K562 (cell line): ENCODE results near the gene CNTFR. TPM values are rescaled to one million over a fixed set of nuclear protein-coding genes. Genes with fewer than 3 reads are reported as not detected.

Source experiments
- CBX5 ChIP-seq: IDR thresholded peaks from 2 replicates; pipeline ENCODE4 v1.6.1; 2014; ENCODE audit warnings: low read depth, borderline replicate concordance
- CTBP1 ChIP-seq: fragments of 450-650 bp; IDR thresholded peaks from 2 replicates; pipeline ENCODE4 v1.6.1; 2016; ENCODE audit warnings: borderline replicate concordance
- DIDO1 ChIP-seq: fragments of 450-650 bp; IDR thresholded peaks from 2 replicates; pipeline ENCODE4 v1.6.1; 2016; ENCODE audit warnings: low read depth, missing biosample characterization, missing genetic modification characterization
- E2F6 ChIP-seq, 2 experiments: IDR thresholded peaks; 2 replicates each; pipeline ENCODE4 v1.6.1; 2011; ENCODE audit warnings: borderline replicate concordance in 1 of 2, control low read depth in 1 of 2, low read depth in 1 of 2, low read length in 1 of 2, mild to moderate bottlenecking in 1 of 2, mixed read lengths in 1 of 2, moderate library complexity in 1 of 2; ENCODE audit not compliant: insufficient read depth in 1 of 2, insufficient read length in 1 of 2, poor library complexity in 1 of 2, severe bottlenecking in 1 of 2; ENCODE audit errors: extremely low read depth in 1 of 2
- EGR1 ChIP-seq: fragments of 450-650 bp; conservative IDR thresholded peaks from 2 replicates; pipeline ENCODE4 v1.6.1; 2017; ENCODE audit warnings: mild to moderate bottlenecking
- ELK1 ChIP-seq: sonication (generic); formaldehyde crosslinking; IDR thresholded peaks from 2 replicates; pipeline ENCODE4 v1.8.1; 2022; ENCODE audit warnings: missing genetic modification reagents
- HDAC6 ChIP-seq: IDR thresholded peaks from 2 replicates; pipeline ENCODE4 v1.6.1; 2012; ENCODE audit warnings: low read depth, mild to moderate bottlenecking, control low read depth, inconsistent platforms, low read length, moderate library complexity
- HNRNPUL1 ChIP-seq: fragments of 200-400 bp; formaldehyde crosslinking; IDR thresholded peaks from 2 replicates; pipeline ENCODE4 v1.6.1; 2017; ENCODE audit warnings: low read length
- KDM5B ChIP-seq: fragments of 200-600 bp; sonication (generic); IDR thresholded peaks from 2 replicates; pipeline ENCODE4 v1.6.1; 2012; ENCODE audit warnings: low read depth, mild to moderate bottlenecking, moderate library complexity, low read length, control low read depth, inconsistent platforms; ENCODE audit not compliant: insufficient replicate concordance
- MNT ChIP-seq, 2 experiments: fragments of 450-650 bp; conservative IDR thresholded peaks; 2 replicates each; pipeline ENCODE4 v1.6.1; 2017; ENCODE audit warnings: mild to moderate bottlenecking in 2 of 2, moderate library complexity in 2 of 2
- NCOA1 ChIP-seq: fragments of 450-650 bp; IDR thresholded peaks from 2 replicates; pipeline ENCODE4 v1.6.1; 2016; ENCODE audit warnings: low read depth
- NFATC3 ChIP-seq: fragments of 450-650 bp; IDR thresholded peaks from 2 replicates; pipeline ENCODE4 v1.6.1; 2017; ENCODE audit warnings: mild to moderate bottlenecking
- NFYB ChIP-seq: IDR thresholded peaks from 2 replicates; pipeline ENCODE4 v1.6.1; 2011; ENCODE audit warnings: mild to moderate bottlenecking, moderate library complexity; ENCODE audit not compliant: insufficient read length; ENCODE audit errors: extremely low read depth
- NRF1 ChIP-seq, 2 experiments: fragments of 450-650 bp; IDR thresholded peaks in 1 of 2; conservative IDR thresholded peaks in 1 of 2; 2 replicates each; pipeline ENCODE4 v1.6.1; 2014; ENCODE audit warnings: mild to moderate bottlenecking in 2 of 2
- PHF8 ChIP-seq: fragments of 200-600 bp; sonication (generic); IDR thresholded peaks from 2 replicates; pipeline ENCODE4 v1.6.1; 2012; ENCODE audit warnings: mixed run types, mild to moderate bottlenecking, inconsistent platforms, low read length, moderate library complexity, borderline replicate concordance
- POLR2A ChIP-seq: fragments of 450-650 bp; conservative IDR thresholded peaks from 2 replicates; pipeline ENCODE4 v1.6.1; 2016
- RNF2 ChIP-seq: sonication (generic); IDR thresholded peaks from 2 replicates; pipeline ENCODE4 v1.6.1; 2016
- SNIP1 ChIP-seq: fragments of 450-650 bp; IDR thresholded peaks from 2 replicates; pipeline ENCODE4 v1.7.1; 2017; ENCODE audit warnings: low read depth, mild to moderate bottlenecking
- SP1 ChIP-seq: sonication (generic); formaldehyde crosslinking; IDR thresholded peaks from 2 replicates; pipeline ENCODE4 v1.8.1; 2022; ENCODE audit warnings: mild to moderate bottlenecking, missing genetic modification reagents
- TBP ChIP-seq: optimal IDR thresholded peaks from 2 replicates; pipeline ENCODE3; 2011; ENCODE audit warnings: low read depth, low read length, improper control_type of control experiment
- ZFX ChIP-seq: sonication (generic); formaldehyde crosslinking; IDR thresholded peaks from 2 replicates; pipeline ENCODE4 v1.8.0; 2022; ENCODE audit warnings: mild to moderate bottlenecking, missing genetic modification reagents, moderate library complexity
- ZKSCAN3 ChIP-seq: fragments of 250-450 bp; sonication (Bioruptor Pico); IDR thresholded peaks from 2 replicates; pipeline ENCODE4 v1.4.0; 2020
- ZNF165 ChIP-seq: fragments of 250-450 bp; sonication (Bioruptor Pico); IDR thresholded peaks from 2 replicates; pipeline ENCODE4 v1.4.0; 2020; ENCODE audit warnings: borderline replicate concordance
- ZNF277 ChIP-seq: fragments of 250-450 bp; sonication (Bioruptor Pico); IDR thresholded peaks from 2 replicates; pipeline ENCODE4 v1.8.0; 2022; ENCODE audit warnings: inconsistent platforms, mild to moderate bottlenecking, moderate library complexity, borderline replicate concordance
- ZNF436 ChIP-seq: fragments of 250-450, 450-650 bp; sonication (Bioruptor Pico); formaldehyde crosslinking; IDR thresholded peaks from 2 replicates; pipeline ENCODE4 v1.7.0; 2020; ENCODE audit warnings: mild to moderate bottlenecking
- polyA plus RNA-seq, 8 experiments: library from polyadenylated mRNA; depleted of rRNA in 4 of 8; stranded (reverse) in 5 of 8; unstranded in 3 of 8; fragments of >200 nt; fragmentation: Nextera tagmentation in 2 of 8; fragmentation: Illumina TruSeq in 1 of 8; extraction: Ambion mirVana in 2 of 8; extraction: Trizol in 1 of 8; gene quantifications; 2 replicates each; pipeline versions ENCODE4 v1.2.1 to v1.2.3, GENCODE V29; 2011 to 2014; ENCODE audit warnings: inconsistent platforms in 1 of 8, missing spikeins in 1 of 8
- total RNA-seq, 7 experiments: library from RNA; depleted of rRNA in 6 of 7; stranded (reverse); fragments of >200 nt in 6 of 7; fragmentation: Illumina TruSeq in 2 of 7; extraction: Trizol in 2 of 7; gene quantifications; 2 replicates each; pipeline versions ENCODE4 v1.2.1 to v1.2.3, GENCODE V29; 2011 to 2021; ENCODE audit warnings: low replicate concordance in 1 of 7

The CNTFR gene
- total and polyA plus RNA-seq, 9 of the 15 experiments (the other 6 are each of a cell fraction or from before 2014, with no cell fraction given) = not detected

- TF ChIP-seq ZNF165 (no peak), SP1 (0 out of 2 replicates have a peak, but pooled peaks have one; percentile 22), CBX5 (no peak), ZNF436 (no peak), ZKSCAN3 (no peak), DIDO1 (tag) (no peak), ZFX (CRISPR knock-in tag) (peak; percentile 51), ELK1 (CRISPR knock-in tag) (no peak), NCOA1 (no peak), E2F6 (IDR thresholded peaks at IDR 0.05; ENCODE audit: borderline replicate concordance in 1 of 2, extremely low read depth in 1 of 2, insufficient read depth in 1 of 2, insufficient read length in 1 of 2, low read depth in 1 of 2, low read length in 1 of 2, poor library complexity in 1 of 2, severe bottlenecking in 1 of 2) (peak; percentile 22 to 68), HDAC6 (no peak), RNF2 (no peak), CTBP1 (peak; percentile 43; the same call in 1 of the 2 replicates), TBP (peak; percentile 37), MNT (conservative IDR thresholded peaks at IDR 0.05) (0 out of 4 replicates have a peak, but pooled peaks of 1 of the 2 experiments have one; percentile 12), NFATC3 (peak; percentile 89), PHF8 (peak; percentile 70; the same call in 1 of the 2 replicates), NFYB (peak; percentile 60), SNIP1 (peak; percentile 23; the same call in 1 of the 2 replicates), KDM5B (no peak), POLR2A (peak; percentile 71), ZNF277 (no peak), NRF1 (conservative IDR thresholded peaks at IDR 0.05 in 1 of 2, IDR thresholded peaks at IDR 0.05 in 1 of 2) (peak; percentile 42 to 63; a peak in 3 of 4 replicates), EGR1 (peak; percentile 31; the same call in 1 of the 2 replicates), HNRNPUL1 (no peak)
Observed at GRCh38 chr9:34637356-34638137, 48.0 kb upstream of the CNTFR start, which contains the start of gene SIGMAR1 (continued).
